ENCODE results near the gene GLYR1.
"Not testable (repeated sequence)": the region's sequence is repeated elsewhere in the genome, so short reads cannot be mapped to it uniquely, and the experiment has no call there.

Gene GLYR1

GRCh38 chr16:4787627-4788482 is 59.2 kb downstream of the GLYR1 start, which contains the start of gene SEPTIN12:
TSS of gene SEPTIN12 (minus strand) at chr16:4788345. CDS start at chr16:4787645, 700 bp downstream.
- DNase-seq (ENCODE audit: low read depth) = no peak

- no peak for DNase-seq (ENCODE audit: low read depth)
These were observed 60.0 kb downstream of the GLYR1 start for GRCh38 chr16:4787068-4787467.

GRCh38 chr16:4785758-4786433 is 61.2 kb downstream of the GLYR1 start:
- DNase-seq (ENCODE audit: low read depth) = no peak

GRCh38 chr16:4784444-4784987 is 62.6 kb downstream of the GLYR1 start:
- not testable (repeated sequence) for DNase-seq (ENCODE audit: low read depth)

- no peak for DNase-seq (ENCODE audit: low read depth)
These were observed 63.1 kb downstream of the GLYR1 start for GRCh38 chr16:4783951-4784336.

GRCh38 chr16:4783251-4783950 is 63.7 kb downstream of the GLYR1 start:
- no peak for DNase-seq (ENCODE audit: low read depth)

GRCh38 chr16:4780235-4780634 is 66.9 kb downstream of the GLYR1 start:
- DNase-seq (ENCODE audit: low read depth) = peak; percentile 50

GRCh38 chr16:4778050-4778392 is 69.1 kb downstream of the GLYR1 start:
- no peak for DNase-seq (ENCODE audit: low read depth)

GRCh38 chr16:4777339-4778049 is 69.6 kb downstream of the GLYR1 start:
- no peak for DNase-seq (ENCODE audit: low read depth)

- no peak for DNase-seq (ENCODE audit: low read depth)
These were observed 70.9 kb downstream of the GLYR1 start for GRCh38 chr16:4776141-4776705.

GRCh38 chr16:4775005-4775404 is 72.1 kb downstream of the GLYR1 start:
- DNase-seq (ENCODE audit: low read depth) = no peak

GRCh38 chr16:4772351-4772750 is 74.7 kb downstream of the GLYR1 start:
- DNase-seq (ENCODE audit: low read depth) = no peak

GRCh38 chr16:4771646-4772045 is 75.4 kb downstream of the GLYR1 start:
- DNase-seq (ENCODE audit: low read depth) = no peak

- no peak for DNase-seq (ENCODE audit: low read depth)
These were observed 77.8 kb downstream of the GLYR1 start for GRCh38 chr16:4769306-4769638.

GRCh38 chr16:4768549-4769305 is 78.4 kb downstream of the GLYR1 start:
- peak; percentile 95 for DNase-seq (ENCODE audit: low read depth)

- peak; percentile 36 for DNase-seq (ENCODE audit: low read depth)
These were observed 79.1 kb downstream of the GLYR1 start for GRCh38 chr16:4767872-4768548.

- peak; percentile 95 for DNase-seq (ENCODE audit: low read depth)
These were observed 80.0 kb downstream of the GLYR1 start, which contains the start of gene ZNF500 for GRCh38 chr16:4766875-4767628. TSS of gene ZNF500 (minus strand) at chr16:4767162. CDS start at chr16:4765978, 1,184 bp downstream.

- DNase-seq (ENCODE audit: low read depth) = no peak
These were observed 81.3 kb downstream of the GLYR1 start for GRCh38 chr16:4765511-4766474.

All from ELR (cell line).